ENCODE data around the gene ABHD14A.
"Not testable (repeated sequence)": the region's sequence is repeated elsewhere in the genome, so short reads cannot be mapped to it uniquely, and the experiment has no call there.

Gene ABHD14A

GRCh38 chr3:51974963-51975851, at the start of gene ABHD14A:
Gene ABHD14A (plus strand): TSS chr3:51975064. CDS start chr3:51975136, 72 bp downstream.
- DNase-seq (ENCODE audit: low read depth), result no peak

- no peak for DNase-seq (ENCODE audit: low read depth)
Observed at GRCh38 chr3:51927061-51927977, 47.5 kb upstream of the ABHD14A start.

- DNase-seq (ENCODE audit: low read depth), result no peak
Observed at GRCh38 chr3:51928438-51928837, 46.4 kb upstream of the ABHD14A start.

- not testable (repeated sequence) for DNase-seq (ENCODE audit: low read depth)
Observed at GRCh38 chr3:51928981-51929380, 45.9 kb upstream of the ABHD14A start.

GRCh38 chr3:51929420-51930003, 45.4 kb upstream of the ABHD14A start:
- DNase-seq (ENCODE audit: low read depth), result no peak

- no peak for DNase-seq (ENCODE audit: low read depth)
Observed at GRCh38 chr3:51930439-51930838, 44.4 kb upstream of the ABHD14A start.

GRCh38 chr3:51931756-51932155, 43.1 kb upstream of the ABHD14A start:
- no peak for DNase-seq (ENCODE audit: low read depth)

- no peak for DNase-seq (ENCODE audit: low read depth)
Observed at GRCh38 chr3:51932471-51933370, 42.1 kb upstream of the ABHD14A start.

- DNase-seq (ENCODE audit: low read depth), result no peak
Observed at GRCh38 chr3:51933471-51934138, 41.3 kb upstream of the ABHD14A start.

GRCh38 chr3:51934139-51934850, 40.6 kb upstream of the ABHD14A start:
- no peak for DNase-seq (ENCODE audit: low read depth)

- no peak for DNase-seq (ENCODE audit: low read depth)
Observed at GRCh38 chr3:51934991-51935885, 39.6 kb upstream of the ABHD14A start.

- no peak for DNase-seq (ENCODE audit: low read depth)
Observed at GRCh38 chr3:51935886-51936755, 38.7 kb upstream of the ABHD14A start.

- DNase-seq (ENCODE audit: low read depth), result no peak
Observed at GRCh38 chr3:51937014-51937413, 37.9 kb upstream of the ABHD14A start.

- DNase-seq (ENCODE audit: low read depth), result no peak
Observed at GRCh38 chr3:51937611-51938450, 37.0 kb upstream of the ABHD14A start.

GRCh38 chr3:51938780-51939425, 36.0 kb upstream of the ABHD14A start:
- no peak for DNase-seq (ENCODE audit: low read depth)

GRCh38 chr3:51940648-51941462, 34.0 kb upstream of the ABHD14A start:
- peak; percentile 12 for DNase-seq (ENCODE audit: low read depth)

Data from GM04503 (cell line).